NCI-H1694 treated with DMSO at 0.1 percent for 48 hours (cell line): ENCODE measurements around the gene CTDP1.

ENCODE experiments used
- DNase-seq: peaks from one replicate; lab custom pipeline; 2025; lab: John Stamatoyannopoulos, UW

CTDP1 gene

DNA sequence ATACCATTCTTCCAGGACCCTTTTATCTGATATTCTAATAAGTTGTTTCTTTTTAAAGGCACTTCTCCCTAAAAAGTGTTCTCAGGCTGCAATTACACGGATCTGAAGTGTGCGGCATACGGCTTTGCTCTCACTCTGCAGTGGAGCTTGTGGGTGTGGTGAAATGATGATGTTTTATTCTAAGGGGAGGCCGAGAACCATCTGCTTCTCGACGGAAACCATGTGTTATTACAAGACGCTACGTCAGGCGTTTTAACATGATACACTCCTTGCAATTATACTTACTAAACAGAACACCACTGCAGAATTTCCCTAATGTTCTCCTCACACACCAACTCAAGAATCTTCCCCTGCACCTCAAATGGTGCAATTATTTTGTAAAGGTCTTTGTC lies 34.9 kb upstream of the CTDP1 start:
- no peak for DNase-seq

DNA sequence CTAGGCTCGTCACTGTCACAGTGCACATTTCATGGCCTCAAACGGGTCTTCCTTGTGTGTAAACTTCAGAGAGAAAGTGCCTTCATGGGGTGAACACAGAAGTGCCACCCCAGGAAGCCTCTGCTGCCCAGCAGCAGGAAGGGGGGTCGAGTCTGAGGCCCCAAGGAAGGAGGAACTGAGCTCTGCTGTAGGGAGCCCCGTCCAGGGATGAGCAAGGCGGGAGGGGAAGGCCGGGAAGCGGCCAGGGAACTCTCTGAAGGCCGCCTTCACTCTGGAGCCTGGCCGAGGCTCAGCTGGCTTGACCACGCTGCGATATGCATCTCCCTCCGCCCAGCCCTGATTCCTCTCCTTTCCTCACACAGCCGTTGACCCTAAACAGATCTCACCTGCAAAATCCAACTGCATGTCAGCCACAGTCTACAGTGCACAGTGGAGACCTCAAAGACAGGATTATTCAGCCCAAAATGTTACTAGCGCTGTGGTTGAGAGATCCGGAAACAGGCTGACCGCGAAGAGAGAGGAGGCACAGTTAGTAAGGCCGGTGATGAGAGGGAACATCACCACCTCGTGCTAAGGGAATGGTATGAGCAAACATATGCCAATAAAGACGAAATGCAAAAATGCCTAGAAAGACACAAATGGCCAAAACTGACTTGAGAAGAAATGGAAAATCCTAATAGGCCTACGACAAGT lies 34.2 kb upstream of the CTDP1 start:
- no peak for DNase-seq

DNA sequence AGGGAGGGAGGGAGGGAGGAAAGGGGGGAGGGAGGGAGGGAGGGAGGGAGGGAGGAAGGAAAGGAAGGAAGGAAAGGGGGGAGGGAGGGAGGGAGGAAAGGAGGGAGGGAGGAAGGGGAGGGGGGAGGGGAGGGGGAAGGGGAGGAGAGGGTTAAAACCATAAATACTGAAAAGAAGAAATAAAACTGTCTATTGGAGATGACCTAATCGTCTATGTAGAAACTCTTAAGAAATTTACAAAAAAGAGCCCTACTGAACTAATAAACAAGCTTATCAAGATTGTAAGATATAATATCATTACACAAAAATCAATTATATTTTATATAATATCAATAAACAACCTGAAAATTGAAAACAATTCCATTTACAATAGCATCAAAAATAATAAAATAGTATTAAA lies 32.3 kb upstream of the CTDP1 start:
- no peak for DNase-seq

DNA sequence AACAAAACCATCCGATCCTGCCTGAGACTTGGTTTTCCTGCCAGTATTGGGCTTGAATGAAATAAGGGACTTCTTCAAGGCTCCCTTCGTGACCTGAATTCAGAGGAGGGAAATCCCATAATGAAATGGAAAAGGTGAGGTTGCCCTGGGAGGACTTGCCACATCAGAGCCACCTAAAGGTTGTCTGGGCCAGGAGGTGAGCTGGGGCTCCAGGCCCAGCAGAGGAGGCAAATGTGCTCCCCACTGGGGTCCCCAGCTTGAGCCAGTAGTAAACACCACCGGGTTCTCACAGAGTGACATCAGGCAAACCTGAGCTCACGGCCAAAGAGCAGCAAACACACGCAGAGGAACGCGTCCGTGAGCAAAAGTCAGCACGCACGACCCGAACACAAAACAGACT lies 28.6 kb upstream of the CTDP1 start:
- DNase-seq: no peak

DNA sequence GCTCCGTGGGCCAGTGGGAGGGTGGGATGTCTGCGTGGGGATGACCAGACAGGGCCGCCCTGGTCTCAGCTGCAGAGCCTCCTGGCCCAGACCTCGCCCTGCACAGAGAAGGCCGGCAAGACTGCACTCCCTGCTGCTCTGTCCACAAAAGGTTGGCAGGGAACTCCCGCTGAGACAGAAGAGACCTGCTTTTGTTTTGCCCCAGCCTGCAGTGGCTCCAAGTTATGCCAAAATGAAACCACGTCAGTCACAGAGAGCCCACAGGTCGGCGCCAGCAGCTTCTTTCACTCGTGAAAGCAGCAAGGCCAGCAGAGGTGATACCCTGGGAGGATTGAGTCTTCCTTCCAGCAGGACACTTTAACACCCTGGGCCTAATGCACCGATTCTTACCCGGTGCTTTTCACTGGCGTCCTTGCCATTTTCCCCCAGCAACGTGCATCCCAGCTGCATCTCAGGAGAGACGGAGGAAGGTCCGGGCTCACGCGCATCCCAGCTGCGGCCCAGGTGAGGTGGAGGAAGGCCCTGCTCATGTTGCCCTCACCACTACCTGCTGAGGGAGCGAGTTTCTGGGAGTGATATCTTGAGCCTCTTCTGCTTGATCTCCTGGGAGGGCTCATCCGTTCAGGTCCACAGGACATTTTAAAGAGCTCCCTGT lies 22.1 kb upstream of the CTDP1 start:
- no peak for DNase-seq

DNA sequence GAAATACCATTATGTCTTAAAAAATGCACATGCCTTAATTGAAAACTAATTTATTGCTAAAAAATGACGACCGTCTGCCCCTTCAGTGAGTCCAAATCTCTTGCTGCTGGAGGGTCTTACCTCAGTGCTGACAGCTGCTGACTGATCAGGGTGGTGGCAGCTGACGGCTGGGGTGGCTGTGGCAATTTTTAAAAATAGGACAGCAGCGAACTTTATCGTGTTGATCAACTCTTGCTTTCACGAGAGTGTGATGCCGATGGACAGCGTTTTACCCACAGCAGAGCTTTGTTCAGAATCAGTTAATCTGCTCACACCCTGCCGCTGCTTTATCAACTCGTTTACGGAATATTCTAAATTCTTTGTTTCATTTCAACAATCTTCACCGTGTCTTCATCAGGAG lies 21.2 kb upstream of the CTDP1 start:
- DNase-seq: no peak

DNA sequence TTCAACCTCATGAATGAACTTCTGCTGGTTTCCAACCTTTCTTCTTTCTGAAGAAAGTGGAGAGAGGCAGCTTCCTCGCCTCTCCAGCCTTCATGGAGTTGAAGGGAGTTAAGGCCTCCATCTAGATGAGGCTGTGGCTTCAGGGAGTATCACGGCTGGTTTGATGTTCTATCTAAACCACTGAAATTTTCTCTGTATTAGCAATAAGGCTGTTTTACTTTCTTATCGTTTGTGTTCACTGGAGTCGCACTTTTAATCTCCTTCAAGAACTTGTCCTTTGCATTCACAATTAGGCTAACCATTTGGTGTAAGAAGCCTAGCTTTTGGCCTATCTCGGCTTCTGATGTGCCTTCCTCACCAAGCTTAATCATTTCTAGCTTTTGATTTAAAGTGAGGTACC lies 19.9 kb upstream of the CTDP1 start:
- DNase-seq: no peak

DNA sequence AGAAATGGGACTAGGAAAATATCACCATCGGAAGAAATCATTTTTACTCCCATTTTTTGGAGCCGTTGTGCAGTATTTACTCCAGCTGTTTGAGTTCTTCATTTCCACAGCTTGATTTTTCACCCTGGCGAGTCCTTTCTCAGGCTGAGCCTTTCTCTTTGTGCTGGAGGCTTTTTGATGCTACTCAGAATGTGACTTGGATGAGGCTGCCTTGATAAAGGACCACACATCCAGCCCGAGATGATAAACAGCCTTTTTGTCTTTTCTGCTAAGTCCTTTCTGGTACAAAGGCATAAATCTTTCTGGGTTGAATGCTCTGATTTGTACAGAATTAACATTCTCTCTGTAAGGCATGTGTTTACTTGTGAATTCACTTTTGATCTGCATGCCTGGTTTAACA lies 17.6 kb upstream of the CTDP1 start:
- DNase-seq: no peak

DNA sequence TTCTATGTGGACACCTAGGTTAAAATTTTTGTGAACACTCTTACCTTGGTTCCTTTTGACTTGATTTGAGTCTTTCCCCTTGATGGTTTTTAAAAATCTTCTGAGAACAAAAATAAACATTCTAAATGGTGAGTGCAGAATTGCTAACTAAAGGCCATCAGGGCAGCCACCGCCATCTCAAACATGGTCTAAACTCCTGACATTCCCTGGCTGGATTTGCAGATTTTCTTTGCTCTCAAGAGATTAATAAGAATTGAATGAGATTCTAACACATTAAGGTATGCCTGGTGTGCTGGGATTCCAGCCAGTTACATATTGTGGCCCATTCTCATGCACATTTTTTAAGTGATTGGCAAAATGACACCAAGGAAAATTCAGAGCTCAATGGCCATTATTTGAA lies 17.2 kb upstream of the CTDP1 start:
- no peak for DNase-seq

DNA sequence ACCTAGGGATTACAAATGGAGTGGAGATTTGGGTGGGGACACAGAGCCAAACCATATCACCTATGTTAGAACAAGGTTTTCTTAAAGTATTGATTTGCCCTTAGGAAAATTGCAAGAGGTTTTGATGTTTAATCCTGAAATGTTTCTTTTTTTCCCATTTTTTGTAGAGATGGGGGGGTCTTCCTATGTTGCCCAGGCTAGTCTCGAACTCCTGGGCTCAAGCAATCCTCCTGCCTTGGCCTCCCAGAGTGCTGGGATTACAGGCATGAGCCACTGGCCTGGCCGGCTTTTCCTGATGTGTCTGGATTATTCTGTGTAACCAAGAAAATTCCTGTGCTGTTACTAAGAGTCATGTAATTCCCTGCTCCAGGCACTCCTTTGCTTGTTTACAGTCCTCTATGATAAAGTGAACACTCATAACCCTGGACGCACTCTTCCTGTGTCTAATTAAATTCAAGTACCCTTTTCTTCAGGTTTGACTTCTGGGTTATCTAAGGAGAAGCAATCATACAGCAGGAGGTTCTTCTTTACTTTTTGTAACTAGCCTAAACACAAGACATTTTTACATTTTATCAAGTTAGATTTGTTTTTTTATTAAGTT lies 15.0 kb upstream of the CTDP1 start:
- DNase-seq: no peak

DNA sequence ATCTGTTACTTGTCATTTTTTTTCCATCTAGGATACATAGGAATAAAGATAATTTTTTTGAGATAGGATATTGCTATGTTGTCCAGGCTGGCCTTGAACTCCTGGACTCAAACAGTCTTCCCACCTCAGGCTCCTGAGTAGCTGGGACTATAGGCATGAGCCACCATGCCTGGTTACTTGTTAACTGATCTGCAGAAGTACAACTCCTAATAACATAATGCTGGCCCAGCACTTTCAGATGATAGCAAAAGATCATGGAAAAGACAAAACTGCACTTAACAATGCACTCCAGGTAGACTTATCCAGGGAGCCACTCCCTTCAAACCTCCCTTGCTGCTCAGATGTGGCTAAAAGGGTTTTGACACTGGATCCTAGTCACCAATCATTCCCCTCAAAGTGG lies 11.4 kb upstream of the CTDP1 start:
- no peak for DNase-seq

DNA sequence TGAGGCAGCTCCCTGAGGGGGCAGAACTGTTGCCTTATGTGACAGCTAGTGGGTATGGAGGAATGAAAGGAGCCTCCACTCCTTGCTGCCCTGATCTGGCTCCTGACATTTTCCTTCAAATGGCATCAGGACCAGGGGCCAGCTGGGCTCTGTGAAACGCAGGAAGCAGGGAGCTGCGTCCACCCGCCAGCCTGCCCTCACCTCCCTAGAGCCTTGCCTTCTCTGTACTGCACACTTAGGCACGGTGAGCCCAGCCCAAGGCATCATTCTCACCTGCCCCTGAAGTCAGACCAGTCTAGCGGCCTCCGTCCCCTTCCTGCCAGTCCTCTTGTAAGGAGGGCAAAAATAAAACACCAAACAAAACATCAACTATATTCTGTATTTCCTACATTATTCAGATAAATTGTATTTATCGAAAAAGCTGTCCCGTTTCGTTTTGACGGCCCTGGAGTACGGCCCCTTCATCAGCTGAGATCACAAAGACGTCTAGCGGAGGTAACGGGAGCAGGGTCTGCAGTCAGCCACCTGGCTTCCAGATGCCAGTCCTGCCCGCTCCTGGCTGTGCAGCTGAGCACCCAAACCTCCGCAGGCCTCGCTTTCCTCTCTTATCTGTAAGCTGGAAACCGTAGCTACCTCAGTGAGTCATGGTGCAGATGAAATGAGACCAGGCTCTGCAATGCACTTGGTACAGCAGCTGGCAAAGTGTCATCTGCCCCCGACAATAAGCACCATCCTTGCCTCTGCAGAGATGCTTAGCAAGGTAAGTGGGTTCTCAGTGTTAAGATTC lies 6.9 kb upstream of the CTDP1 start:
- DNase-seq: no peak

DNA sequence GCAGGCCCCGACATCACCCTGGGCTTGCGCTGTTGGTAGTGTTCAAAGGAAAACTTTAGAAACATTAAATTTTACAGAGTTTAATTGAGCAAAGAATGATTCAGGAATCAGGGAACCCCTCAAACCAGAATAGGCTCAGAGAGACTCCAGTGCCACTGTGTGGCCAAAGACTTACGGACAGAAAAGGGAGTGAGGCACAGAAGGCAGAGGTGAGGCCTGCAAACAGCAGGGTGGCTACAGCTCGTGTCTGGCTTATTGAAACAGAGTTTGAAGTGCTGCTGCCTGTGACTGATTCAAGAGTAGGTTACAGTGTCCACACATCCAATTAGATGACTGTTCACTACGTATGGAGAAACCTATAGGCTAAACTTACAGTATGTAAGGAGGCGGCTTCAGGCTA lies 2.4 kb upstream of the CTDP1 start:
- DNase-seq: no peak

DNA sequence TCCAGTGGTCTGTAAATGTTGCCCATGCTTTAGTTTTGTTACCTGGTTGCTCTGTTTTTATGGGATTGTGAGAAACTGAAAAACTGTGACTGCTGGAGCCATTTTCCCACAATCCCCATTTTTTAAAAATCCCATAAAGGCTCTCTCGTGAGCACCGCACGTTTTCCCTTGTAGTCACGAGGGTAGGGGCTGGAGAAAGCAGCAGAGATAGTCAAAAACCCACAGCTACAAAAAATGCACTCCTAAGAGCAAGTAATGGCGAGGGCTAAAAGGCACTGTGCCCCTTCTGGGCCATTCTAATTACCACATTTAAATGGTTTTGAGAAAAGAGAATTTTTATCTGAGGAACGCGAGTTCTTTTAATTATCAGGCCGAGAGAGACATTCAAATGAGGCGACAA lies 1.8 kb upstream of the CTDP1 start:
- no peak for DNase-seq

DNA sequence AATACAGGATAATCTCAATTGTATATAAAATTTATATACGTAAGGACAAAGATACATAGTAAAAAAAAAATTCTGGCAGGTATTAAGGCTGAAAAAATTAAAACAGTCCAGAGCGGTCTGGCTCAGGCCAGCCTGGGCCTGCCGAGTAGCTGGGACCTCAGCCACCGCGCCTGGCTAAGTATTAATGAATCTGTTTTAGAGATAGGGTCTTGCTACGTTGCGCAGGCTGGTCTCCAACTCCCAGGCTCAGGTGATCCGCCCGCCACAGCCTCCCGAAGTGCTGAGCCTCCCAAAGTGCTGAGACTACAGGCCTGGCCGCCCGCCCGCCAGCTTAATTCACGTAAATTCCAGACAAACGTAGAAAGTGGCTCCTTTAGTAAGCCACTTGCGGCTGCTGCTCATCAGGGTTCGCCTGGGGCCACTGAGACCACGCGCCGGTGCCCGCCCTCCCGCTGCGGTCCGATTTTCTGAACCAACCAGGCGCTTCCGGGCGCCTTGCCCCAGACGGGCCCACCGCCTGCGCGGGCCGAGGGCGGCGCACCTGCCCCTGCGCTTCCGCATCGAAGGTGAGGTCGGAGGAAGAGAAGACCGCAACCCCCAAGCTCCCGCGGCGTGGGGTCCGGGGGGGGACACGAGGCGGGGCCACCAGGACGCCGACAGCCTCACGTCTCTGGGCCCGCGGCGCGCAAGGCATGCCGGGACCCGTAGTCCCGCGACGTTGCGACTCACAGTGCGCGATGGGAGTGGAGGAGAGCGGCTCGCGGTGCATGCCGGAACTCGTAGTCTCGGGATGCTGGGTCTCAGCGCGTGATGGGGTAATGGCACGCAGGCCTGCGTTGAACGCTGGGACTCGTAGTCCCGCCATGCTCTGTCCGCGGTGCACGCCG lies 695 bp upstream of the CTDP1 start:
- DNase-seq: peak; percentile 93

DNA sequence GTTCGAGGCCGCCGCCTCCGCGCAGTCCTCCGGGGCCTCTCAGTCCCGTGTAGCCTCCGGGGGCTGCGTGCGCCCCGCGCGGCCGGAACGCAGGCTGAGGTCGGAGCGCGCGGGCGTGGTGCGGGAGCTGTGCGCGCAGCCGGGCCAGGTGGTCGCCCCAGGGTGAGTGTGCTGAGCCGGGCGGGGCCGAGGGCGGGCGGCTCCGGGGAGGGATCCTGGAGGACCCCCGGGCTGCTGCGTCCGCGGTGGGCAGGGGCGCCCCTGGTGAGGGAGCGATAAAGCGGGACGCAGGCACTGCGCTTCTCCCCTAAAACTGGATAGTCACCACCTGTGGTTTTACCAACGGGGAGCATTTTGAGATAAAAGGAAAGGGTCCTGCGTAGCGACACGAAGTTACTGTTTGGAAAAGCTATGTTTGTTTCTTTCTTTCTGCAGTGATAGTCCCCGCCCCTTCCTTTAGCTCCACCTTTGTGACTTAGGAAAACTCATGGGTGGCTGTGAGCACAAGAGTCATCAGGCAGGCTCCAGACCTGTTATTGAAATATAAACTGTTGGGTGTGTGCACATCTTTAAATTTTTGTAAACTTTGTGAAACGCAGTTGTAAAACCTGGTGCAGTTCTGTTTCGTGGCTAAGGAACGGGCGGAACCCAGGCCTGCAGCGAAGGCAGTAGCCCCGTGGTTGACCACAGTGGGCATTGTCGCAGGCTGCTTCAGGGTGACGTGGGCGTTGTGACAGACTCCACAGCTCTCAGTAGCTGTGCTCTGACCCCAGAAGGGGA lies 687 bp downstream of the CTDP1 start:
- DNase-seq: no peak

DNA sequence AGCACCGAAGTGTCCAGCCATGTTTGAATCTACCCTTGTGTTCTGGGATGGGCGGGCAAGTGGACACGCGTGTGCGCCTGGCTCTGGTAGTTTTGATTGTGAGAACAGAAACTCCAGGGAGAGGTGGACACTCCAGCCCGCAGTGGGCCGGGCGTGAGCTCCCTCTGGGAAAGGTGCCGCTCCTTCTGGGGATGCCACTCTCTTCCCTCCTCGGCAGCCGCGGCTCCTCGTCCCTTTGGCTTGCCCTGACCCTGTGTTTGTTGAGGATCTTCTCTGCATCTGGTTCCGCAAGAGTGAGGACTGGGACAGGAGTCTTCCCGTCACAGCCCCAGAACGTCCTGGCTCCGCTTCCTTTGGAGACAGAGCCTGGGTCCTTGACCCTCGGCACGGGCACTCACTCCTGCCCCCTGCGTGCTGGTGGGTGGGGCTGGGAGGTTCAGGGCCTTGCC lies 1.3 kb downstream of the CTDP1 start:
- DNase-seq: no peak

DNA sequence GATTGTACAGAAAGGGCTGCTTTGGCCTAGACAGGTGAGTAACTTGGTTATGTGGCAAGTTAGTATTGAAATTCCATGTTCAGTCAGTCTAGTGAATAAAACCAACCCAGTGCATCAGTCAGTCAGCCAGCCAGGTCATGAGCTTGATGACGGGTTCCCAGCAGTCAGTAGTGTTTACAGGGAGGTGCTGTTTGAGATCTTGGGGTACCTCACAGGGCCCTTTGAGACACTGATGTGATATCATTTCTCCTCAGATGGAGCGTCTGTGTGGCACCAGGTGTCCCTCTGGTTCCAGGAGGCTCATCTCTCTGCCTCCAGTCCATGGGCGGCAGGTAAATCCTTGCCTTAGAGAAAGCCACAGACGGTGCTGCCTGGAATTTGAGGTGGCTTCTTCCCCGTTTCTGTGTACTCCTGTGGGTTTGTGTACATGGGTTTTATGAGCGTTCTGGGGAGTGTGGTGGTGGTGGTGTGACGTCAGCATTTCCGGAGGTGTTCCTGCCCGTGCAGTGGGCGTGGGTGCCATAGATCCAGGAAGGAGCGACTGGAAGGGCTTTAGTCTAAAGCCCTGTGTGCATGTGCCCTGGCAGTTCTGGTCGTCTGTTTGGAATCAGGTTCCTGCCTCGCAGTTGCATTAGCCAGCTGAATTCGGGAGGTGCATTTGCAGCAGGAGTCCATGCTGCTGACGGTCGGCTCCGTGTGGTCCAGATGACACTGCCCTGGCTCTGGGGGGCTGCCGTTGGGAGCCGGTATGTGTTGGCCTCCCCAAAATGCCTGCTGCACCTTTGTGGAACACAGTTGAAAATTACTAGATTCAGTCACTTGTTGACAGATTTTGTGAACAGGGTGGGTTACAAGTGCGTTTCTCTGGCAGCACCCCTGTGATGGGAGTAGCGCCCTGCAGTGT lies 2.1 kb downstream of the CTDP1 start:
- no peak for DNase-seq

DNA sequence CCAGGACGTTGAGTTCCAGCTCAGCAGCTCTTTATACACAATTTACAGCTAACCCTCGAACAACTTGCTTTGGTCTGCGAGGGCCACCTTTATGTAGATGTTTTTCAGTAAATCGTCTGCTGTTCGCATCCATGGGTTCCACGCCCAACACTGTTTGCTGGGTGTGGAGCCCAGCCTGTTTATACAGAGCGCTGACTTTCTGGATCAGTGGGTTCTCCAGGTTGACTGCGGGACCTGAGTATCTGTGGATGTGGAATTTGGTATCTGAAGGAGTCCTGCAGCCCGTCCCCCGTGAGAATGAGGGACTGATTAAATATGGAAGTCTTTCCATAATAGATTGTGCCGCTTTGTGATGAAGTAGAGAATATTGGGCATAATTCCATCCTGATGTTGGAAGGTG lies 2.9 kb downstream of the CTDP1 start:
- DNase-seq: no peak
